GM21576 (cell line): Measurements from ENCODE around the gene C3AR1.
"Not testable (repeated sequence)": the region's sequence is repeated elsewhere in the genome, so short reads cannot be mapped to it uniquely, and the experiment has no call there.

ENCODE experiments used
- ATAC-seq: cut with Tn5 transposase; IDR thresholded peaks from one replicate; pipeline ENCODE4 v1.9.1; 2021; ENCODE audit warnings: mild to moderate bottlenecking, moderate library complexity; ENCODE audit not compliant: unreplicated experiment

The C3AR1 gene

DNA sequence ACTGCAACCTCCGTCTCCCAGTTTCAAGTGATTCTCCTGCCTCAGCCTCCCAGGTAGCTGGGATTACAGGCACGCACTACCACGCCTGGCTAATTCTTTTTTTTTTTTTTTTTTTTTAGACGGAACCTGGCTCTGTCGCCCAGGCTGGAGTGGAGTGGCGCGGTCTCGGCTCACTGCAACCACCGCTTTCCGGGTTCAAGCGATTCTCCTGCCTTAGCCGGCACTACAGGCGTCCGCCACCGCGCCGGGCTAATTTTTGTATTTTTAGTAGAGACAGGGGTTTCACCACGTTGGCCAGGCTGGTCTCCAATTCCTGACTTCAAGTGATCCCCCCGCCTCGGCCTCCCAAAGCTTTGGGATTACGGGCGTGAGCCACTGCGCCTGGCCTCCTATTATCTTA lies 35.1 kb downstream of the C3AR1 start:
- not testable (repeated sequence) for ATAC-seq

DNA sequence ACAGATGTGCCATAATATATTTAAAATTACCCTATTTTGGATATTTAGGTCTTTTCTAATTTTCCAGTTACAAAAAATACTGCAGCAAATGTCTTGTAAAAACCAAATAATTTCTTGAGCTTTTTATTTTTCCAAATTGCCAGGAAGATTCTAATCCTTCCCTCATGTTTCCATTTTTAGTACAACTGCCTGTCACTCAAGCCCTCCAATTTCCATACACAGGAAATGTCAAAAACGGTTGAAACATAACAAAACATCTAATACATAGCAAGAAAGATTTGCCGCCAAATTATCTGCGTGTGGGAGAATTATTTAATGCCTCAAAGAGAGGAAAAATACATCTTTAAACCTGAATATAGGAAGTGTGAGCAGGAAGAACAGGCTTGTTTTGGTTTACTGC lies 36.0 kb downstream of the C3AR1 start:
- ATAC-seq, result no peak

DNA sequence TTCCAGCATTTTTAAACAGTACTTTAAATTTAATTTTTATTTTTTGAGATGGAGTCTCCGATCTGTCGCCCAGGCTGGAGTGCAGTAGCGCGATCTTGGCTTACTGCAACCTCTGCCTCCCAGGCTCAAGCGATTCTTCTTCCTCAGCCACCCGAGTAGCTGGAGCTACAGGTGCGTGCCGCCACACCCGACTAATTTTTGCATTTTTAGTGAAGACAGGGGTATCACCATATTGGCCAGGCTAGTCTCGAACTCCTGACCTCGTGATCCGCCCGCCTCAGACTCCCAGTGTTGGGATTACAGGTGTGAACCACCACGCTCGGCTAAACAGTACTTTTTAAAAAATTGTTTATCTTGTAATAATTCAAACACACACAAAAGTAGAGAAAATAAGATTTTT lies 37.9 kb downstream of the C3AR1 start:
- ATAC-seq, result no peak

DNA sequence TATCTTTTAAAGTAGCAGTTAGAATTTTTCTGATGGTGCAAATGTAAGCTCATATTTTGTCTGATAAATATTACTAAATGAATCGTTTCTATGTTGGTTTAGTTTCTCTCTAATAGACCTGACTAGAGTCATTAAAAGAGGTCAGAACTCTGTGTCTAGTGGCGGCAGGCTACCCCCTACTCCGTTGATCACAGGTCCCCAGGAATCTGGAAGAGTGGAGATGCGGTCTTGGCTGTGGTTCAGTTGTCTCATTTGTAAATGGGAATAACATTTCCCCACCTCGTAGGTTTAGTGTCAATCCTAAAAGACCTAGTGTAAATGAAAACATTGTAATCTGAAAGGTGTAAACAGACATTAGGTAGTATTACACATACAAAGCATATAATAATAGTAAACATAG lies 38.3 kb downstream of the C3AR1 start:
- ATAC-seq, result no peak

DNA sequence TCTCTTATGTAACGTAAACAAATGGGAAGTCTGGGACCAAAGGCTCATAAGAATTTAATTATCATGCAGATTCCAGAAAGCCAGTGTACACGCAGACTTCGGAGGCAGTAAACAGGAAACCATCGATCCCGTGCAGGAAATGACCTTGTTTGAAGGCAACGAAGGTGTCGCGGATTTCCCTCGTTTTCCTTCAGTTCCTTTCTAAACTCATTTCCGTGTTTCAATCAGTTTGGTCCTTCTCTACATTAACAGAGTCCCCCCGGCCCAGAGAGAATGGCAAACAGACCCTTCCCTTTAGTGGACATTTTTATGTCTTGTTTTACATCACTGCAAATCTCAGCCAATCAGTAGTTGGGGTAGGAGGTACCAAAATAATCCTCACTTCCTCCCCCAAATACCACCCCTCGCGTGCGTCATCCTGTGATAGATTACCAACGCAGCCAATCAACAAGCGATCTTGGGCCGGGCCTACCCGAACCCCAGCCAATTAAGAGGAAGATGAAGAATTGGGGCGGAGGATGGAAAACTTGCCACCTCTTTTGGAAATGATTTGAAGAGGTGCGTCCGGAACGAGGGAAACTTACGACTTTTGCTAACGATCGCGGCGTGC lies 39.8 kb downstream of the C3AR1 start:
- ATAC-seq, result peak; percentile 98

DNA sequence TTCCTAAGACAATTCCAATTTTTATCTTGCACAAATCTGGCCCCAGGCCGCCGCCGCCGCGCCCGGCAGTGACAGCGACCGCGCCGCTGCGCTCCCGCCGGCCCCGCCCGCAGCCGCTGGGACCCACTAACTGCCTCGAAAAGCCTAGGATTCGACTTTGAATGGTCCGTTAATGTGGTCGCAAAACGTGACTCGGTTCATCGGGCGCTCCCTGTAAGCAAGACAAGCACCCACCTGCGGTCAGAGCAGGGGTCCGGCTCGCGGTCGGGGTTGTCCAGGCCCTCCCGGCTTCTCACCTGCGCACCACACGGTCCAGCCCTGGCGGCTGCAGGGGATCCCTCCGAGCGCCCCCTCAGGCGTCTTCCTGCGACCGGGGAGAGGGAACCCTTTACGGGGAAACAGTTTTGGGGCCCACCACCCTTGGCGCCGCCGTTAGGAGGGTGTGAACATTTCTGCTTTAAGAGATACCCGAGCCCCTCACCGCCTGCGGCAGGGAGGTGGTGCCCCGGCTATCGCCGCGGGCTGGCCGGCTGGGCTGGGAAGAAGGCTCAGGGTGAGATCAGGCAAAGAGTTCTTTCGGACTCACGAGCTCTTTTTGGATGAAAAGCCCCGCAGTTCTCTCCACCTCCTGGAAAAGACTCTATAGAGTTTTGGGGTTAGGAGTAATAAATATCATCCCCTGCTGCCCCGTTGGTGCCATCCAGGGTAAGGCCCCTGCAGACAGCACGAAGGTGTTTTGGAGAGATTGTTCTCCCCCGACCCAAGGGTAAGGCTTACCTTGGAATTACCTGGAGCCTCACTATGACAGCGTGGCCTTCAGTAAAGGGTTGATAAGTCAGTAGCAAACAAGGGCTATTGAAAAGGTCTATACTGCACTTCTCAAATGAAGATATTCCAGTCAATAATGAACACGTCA lies 47.2 kb downstream of the C3AR1 start:
- no peak for ATAC-seq

DNA sequence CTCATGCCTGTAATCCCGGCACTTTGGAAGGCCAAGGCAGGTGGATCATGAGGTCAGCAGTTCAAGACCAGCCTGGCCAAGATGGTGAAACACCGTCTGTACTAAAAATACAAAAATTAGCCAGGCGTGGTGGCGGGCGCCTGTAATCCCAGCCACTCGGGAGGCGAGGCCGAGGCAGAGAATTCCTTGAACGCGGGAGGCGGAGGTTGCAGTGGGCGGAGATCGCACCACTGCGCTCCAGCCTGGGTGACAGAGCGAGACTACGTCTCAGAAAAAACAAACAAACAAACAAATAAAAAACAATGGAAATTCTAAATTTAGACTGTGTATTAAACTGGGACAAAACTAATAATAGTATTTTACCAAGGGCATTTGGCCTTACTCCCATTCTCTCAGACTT lies 47.9 kb downstream of the C3AR1 start:
- not testable (repeated sequence) for ATAC-seq

DNA sequence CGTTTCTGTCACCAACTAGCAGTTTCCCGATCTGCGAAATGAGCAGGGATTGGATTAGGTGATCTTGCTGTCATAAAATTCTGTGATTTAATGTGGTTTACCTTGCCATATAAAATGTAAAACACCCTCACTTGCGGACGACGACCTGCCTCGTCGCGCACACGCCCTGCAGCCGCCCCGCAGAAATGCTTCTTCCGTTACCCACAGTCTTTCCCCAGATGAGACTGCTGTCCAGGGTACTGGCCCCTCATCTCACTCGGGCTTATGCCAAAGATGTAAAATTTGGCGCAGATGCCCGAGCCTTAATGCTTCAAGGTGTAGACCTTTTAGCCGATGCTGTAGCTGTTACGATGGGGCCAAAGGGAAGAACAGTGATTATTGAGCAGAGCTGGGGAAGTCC lies 51.3 kb downstream of the C3AR1 start:
- no peak for ATAC-seq

DNA sequence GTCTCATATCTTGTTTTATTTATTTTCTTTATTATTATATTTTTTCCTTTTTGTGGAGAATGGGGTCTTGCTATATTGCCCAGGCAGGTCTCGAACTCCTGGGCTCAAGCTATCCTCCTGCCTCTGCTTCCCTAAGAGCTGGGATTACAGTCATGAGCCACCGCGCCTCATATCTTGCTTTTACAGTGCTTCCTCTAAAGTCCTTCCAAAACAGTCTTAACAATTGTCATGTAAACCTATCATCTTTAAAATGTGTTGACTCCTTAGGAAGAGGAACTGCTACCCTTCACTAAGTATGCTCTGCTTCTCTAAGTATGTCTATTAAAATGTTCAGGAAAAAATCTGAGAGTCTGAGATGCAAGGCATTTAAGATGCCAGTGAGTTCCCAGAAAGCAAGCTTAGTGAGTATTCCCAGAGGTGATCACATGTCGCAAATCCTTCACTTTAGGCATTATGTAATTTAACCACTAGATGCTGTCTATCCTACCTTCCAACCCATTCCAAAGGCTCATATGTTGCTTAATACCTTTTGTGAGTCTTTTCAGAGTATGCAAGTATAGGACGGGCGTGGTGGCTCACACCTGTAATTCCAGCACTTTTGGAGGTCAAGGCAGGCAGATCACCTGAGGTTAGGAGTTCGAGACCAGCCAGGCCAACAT lies 53.4 kb downstream of the C3AR1 start:
- ATAC-seq, result no peak

DNA sequence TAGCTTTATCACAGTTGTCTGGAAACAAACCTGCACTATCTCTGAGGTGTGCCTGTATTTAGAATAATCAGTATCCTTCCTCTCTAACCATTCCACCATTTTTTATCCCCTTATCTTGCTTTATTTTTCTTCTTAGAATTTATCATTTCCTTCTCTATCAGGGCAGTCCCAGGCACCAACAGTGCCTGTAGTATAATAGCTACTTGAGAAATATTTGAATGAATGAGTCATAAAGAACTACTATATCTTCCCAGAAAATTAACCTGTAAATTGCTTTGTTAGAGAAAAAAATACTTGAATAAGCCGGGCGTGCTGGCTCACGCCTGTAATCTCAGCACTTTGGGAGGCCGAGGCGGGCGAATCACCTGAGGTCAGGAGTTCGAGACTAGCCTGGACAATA lies 54.8 kb downstream of the C3AR1 start:
- no peak for ATAC-seq
